ENCODE measurements around the gene FHIP1B. TPM values are rescaled to one million over a fixed set of nuclear protein-coding genes. Genes with fewer than 3 reads are reported as not detected.

FHIP1B gene
- total and polyA plus RNA-seq, 12 donors: 13.4 to 23.3 (median 14.7) TPM

DNA sequence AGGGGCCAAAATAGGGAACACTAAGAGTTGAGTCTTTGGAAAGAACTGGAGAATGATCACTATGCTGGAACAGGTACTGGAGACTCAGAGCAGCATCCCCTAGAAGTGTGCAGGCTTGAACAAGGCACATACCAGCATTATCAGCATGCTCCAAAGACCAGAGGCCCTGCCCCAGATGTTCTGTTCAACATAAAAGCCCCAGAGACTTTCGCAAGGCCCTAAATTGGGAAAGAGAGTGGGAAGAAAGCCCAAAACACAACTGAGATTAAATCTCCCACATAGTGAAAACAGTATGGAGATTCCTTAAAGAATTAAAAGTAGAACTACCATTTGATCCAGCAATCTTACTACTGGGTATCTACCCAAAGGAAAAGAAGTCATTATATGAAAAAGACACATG, 13.8 kb upstream of the FHIP1B start:
- no peak overlapping the region for H3K4me3 ChIP-seq
- WGBS, 2 donors: 73 to 93% methylated on average over 1 of the region's 1 CpG
- intact Hi-C loops (cut with DNase I): loop anchor here in 2 of 10 donors (5.0 kb wide), 1 partner anchor 104 kb away; no protein-coding TSS in a partner anchor
- H3K27ac ChIP-seq: no peak overlapping the region
- TF ChIP-seq, protein P1, sequence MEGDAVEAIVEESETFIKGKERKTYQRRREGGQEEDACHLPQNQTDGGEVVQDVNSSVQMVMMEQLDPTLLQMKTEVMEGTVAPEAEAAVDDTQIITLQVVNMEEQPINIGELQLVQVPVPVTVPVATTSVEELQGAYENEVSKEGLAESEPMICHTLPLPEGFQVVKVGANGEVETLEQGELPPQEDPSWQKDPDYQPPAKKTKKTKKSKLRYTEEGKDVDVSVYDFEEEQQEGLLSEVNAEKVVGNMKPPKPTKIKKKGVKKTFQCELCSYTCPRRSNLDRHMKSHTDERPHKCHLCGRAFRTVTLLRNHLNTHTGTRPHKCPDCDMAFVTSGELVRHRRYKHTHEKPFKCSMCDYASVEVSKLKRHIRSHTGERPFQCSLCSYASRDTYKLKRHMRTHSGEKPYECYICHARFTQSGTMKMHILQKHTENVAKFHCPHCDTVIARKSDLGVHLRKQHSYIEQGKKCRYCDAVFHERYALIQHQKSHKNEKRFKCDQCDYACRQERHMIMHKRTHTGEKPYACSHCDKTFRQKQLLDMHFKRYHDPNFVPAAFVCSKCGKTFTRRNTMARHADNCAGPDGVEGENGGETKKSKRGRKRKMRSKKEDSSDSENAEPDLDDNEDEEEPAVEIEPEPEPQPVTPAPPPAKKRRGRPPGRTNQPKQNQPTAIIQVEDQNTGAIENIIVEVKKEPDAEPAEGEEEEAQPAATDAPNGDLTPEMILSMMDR (IDR thresholded peaks at IDR 0.05): no peak
- DNase-seq (no peak), ATAC-seq (peak in 1 of 8 donors; percentile 17)
- H3K27me3 ChIP-seq: no peaks in the 10 kb centered on the region
- H3K9me3 ChIP-seq: peaks cover 0 to 5% (median 0%) of the 10 kb centered on the region in 11 donors
- H3K36me3 ChIP-seq: no peaks in the 10 kb centered on the region
- peaks cover 0 to 27% (median 6%) of the 10 kb centered on the region in 9 donors for H3K4me1 ChIP-seq

DNA sequence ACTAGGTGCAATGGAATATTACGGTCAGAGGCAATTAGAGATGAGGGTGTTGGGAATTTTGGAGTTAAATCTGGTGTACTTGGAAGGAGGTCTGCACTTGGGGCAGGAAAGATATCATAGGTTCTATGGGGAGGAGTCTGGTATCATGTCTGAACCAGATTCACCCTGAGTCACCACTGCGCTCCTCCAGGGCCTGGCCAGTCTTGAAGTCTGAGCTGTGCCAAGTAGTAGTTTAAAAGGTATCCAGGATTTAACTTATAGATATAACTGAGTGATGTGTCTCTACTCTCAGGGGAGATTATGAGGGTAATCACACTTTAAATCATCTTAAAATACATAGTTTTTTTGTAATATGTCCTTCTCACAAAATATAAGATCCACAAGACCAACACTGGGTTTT, 11.1 kb upstream of the FHIP1B start:
- H3K27me3 ChIP-seq: no peaks in the 10 kb centered on the region
- TF ChIP-seq, protein P1 (IDR thresholded peaks at IDR 0.05): no peak
- DNase-seq (no peak), ATAC-seq (no peak)
- no peaks in the 10 kb centered on the region for H3K36me3 ChIP-seq
- peaks cover 0 to 5% (median 0%) of the 10 kb centered on the region in 11 donors for H3K9me3 ChIP-seq
- intact Hi-C loops (cut with DNase I): loop anchor here in 2 of 10 donors (5.0 kb wide), 1 partner anchor 107 kb away; no protein-coding TSS in a partner anchor
- 95 to 98% methylated on average over 2 of the region's 2 CpGs for WGBS, 2 donors
- peaks cover 0 to 15% (median 6%) of the 10 kb centered on the region in 9 donors for H3K4me1 ChIP-seq
- no peak overlapping the region for H3K27ac ChIP-seq
- no peak overlapping the region for H3K4me3 ChIP-seq

DNA sequence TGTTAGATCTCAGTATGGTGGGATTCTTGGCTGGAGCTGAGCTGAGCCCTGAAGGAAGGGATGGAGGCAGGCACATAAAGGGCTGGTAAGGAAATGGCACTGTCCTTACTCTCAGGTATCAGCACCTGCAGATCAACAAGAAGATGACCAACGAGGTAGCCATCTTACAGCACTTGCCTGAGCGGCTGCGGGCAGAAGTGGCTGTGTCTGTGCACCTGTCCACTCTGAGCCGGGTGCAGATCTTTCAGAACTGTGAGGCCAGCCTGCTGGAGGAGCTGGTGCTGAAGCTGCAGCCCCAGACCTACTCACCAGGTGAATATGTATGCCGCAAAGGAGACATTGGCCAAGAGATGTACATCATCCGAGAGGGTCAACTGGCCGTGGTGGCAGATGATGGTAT, 6.9 kb upstream of the FHIP1B start:
- Histone ChIP-seq H3K4me1 (peaks cover 0 to 11% (median 0%) of the 10 kb centered on the region in 9 donors), H3K4me3 (no peak overlapping the region), H3K9me3 (no peaks in the 10 kb centered on the region), H3K36me3 (no peaks in the 10 kb centered on the region), H3K27me3 (no peaks in the 10 kb centered on the region), H3K27ac (no peak overlapping the region)
- intact Hi-C loops (cut with DNase I): no loop called here
- no peak for ATAC-seq
- DNase-seq: no peak
- TF ChIP-seq, protein P1 (IDR thresholded peaks at IDR 0.05): no peak
- WGBS, 2 donors: 94 to 98% methylated on average over 7 of the region's 7 CpGs

GRCh38 chr11:6240781-6241180, 6.3 kb upstream of the FHIP1B start:
- TF ChIP-seq, protein P1 (IDR thresholded peaks at IDR 0.05): no peak
- no peak for DNase-seq
- no peaks in the 10 kb centered on the region for H3K27me3 ChIP-seq
- H3K36me3 ChIP-seq: no peaks in the 10 kb centered on the region
- peaks cover 0 to 12% (median 0%) of the 10 kb centered on the region in 9 donors for H3K4me1 ChIP-seq
- no peak overlapping the region for H3K4me3 ChIP-seq
- WGBS, 2 donors: 67 to 78% methylated on average over 1 of the region's 1 CpG
- H3K9me3 ChIP-seq: no peaks in the 10 kb centered on the region
- H3K27ac ChIP-seq: no peak overlapping the region
- intact Hi-C loops (cut with DNase I): no loop called here
- no peak for ATAC-seq
